ENCODE results near the gene CALHM3. TPM values are rescaled to one million over a fixed set of nuclear protein-coding genes. Genes with fewer than 3 reads are reported as not detected.

The CALHM3 gene, protein sequence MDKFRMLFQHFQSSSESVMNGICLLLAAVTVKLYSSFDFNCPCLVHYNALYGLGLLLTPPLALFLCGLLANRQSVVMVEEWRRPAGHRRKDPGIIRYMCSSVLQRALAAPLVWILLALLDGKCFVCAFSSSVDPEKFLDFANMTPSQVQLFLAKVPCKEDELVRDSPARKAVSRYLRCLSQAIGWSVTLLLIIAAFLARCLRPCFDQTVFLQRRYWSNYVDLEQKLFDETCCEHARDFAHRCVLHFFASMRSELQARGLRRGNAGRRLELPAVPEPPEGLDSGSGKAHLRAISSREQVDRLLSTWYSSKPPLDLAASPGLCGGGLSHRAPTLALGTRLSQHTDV
- total RNA-seq, result not detected in 2 replicates

DNA sequence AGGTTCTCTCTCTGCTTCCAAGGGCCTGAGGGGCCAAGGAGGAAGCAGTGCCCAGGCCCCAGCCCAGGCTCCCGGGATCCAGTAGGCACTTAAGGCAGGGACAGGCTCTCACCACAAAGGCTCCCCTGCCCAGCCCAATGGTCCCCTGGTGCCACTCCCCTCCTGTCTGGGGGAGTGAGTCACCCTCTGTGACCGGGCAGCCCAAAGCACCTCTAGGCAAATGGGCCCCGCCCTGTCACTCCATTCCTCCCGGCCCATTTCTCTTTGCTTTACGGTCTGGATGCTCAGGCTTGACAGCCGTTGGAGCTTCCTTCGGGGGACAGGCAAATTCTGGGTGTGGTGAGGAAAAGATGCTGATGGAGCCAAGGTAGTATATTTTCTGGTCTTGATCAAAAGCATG, at the start of gene CALHM3:
Gene CALHM3 (minus strand): TSS at position 106 of the 400 bp plus-strand sequence. CDS start 208 bp downstream, outside the sequence.

DNA sequence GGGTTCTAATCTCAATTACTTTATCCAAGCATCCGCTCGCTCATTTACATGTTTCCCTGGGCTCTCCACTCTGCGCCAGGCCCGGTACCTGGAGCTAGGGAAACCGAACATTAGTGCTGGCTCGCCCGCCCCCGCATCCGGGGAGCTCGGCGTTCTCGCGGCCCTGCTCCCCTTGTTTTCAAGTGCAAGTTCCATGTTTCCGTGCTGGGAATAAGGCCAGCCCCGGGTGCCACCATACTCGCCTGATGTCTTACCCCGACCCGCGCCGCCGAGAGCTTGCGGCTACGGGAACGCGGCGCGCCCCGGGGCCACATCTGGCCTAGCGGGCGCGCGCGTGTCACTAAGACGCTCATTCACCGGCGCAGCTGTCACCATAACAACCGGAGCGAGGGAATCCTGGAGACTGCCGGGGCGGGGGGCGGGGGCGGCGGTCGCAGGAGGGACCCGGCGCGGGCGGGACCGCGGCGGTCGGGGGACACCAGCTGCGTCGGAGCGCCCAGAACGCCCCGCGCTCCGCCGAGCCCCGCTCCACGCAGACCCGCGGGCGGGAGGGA, 14.4 kb upstream of the CALHM3 start, which contains the start of gene NEURL1:
Gene NEURL1 (plus strand): TSS at position 344 of the 554 bp plus-strand sequence. CDS start 683 bp downstream, outside the sequence.

DNA sequence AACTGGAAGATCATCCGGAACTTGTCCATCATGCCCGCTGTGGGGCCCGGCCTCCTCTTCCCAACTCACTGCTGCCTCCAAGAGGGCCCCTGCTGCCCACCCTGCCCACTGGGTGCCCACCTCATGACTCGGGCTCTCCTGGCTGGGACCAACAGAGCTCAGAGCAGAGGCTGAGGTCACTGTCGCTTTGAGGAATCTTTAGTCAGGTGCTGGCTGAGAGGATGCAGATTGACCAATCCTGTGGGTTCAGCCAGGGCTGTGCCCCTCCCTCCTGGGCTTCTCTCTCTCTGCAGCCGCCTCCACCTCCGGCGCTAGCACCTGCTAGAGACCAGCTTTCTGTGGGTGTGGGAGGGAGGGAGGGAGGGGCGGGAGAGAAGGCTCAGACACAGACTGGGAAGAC, 20.3 kb downstream of the CALHM3 start, which contains the start of gene CALHM1:
Gene CALHM1 (minus strand): TSS at position 181 of the 400 bp plus-strand sequence. CDS start 149 bp downstream, at position 32.

DNA sequence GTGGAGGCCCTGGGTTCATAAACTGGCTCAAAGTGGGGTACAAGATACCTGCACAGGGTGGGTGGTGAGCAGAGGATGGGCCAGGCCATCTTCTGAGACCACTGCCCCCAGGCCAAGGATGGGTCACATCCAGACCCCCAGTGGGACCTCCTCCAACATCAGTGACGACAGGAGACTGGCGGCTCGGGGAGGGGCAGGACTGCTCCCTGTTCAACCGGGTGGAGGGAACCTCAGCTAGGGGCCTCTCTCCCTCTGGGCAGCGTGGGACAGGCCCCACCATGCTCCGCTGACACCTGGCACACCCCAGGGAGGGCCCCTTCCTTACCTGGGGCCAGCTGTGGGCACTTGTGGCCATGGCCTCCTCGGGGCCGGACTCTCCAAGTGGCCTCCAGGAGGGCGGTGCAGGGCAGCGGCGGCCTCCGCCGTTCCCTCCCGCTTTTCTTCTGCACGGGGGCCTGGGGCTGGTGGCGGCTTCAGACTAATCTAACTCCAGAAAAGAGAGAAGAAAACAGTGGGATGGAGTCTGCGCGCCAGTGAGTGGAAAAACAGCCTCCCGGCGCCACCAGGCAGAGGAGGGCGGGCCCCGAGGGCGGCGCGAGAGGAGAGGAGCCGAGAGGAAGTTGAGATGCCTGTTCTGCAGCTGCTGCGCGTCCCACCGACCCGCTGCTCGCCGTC, 27.1 kb downstream of the CALHM3 start, which contains the start of gene CALHM2:
Gene CALHM2 (minus strand): TSS at position 540 of the 675 bp plus-strand sequence. CDS start 2,429 bp downstream, outside the sequence.

Other genes with a start within 250 kb of the CALHM3 start
- gene RPEL1, start 233.4 kb downstream of the CALHM3 start, total RNA-seq, result 0.06 TPM in 1 of 2 replicates, not detected in the other
- gene INA, start 202.1 kb downstream of the CALHM3 start, total RNA-seq, result under 0.01 and 0.06 TPM in 2 replicates
- gene PCGF6, start 128.1 kb downstream of the CALHM3 start, total RNA-seq, result 8.3 and 11.7 TPM in 2 replicates
- 4.9 and 5.7 TPM in 2 replicates for gene TAF5, start 111.3 kb downstream of the CALHM3 start, total RNA-seq
- 116 and 140 TPM in 2 replicates for gene ATP5MK, start 82.8 kb downstream of the CALHM3 start, total RNA-seq
- gene PDCD11, start 82.6 kb downstream of the CALHM3 start, total RNA-seq, result 22.2 and 52.0 TPM in 2 replicates
- 13.6 and 15.5 TPM in 2 replicates for gene CALHM2, start 26.9 kb downstream of the CALHM3 start, total RNA-seq
- gene CALHM1, start 20.3 kb downstream of the CALHM3 start, total RNA-seq, result not detected in 2 replicates
- under 0.01 and 0.06 TPM in 2 replicates for gene NEURL1, start 14.5 kb upstream of the CALHM3 start, total RNA-seq

All from bladder microvascular endothelial cell (primary cell).